H1 (cell line): ENCODE measurements around the gene PLAC9. TPM values are rescaled to one million over a fixed set of nuclear protein-coding genes. Genes with fewer than 3 reads are reported as not detected.

Experiments used
- FOSL1 ChIP-seq: IDR thresholded peaks from 2 replicates; pipeline ENCODE4 v1.6.1; 2011; ENCODE audit warnings: mild to moderate bottlenecking, low read depth, low read length, moderate library complexity; ENCODE audit not compliant: insufficient read depth
- polyA plus RNA-seq, 7 experiments: library from polyadenylated mRNA; depleted of rRNA in 3 of 7; stranded (reverse) in 5 of 7; unstranded in 2 of 7; fragments of >200 nt in 5 of 7; fragments of 200-250 nt in 2 of 7; gene quantifications; 1 replicate in 5 of 7; 2 replicates in 1 of 7; 4 replicates in 1 of 7; pipeline versions ENCODE4 v1.2.1 to v1.2.3, GENCODE V29; 2011 to 2013; ENCODE audit warnings: missing spikeins in 2 of 7, mixed read lengths in 2 of 7
- total RNA-seq: library from RNA; stranded (reverse); fragmentation: NEBNext Ultra II Directional; extraction: Animal tissue kit (Norgen Biotek cat#: 25700); gene quantifications from 2 replicates; pipeline ENCODE4 v1.2.1, GENCODE V29; 2021
- TF ChIP-seq, protein P1 (sequence below): IDR thresholded peaks from 2 replicates; pipeline ENCODE4 v1.6.1; 2011; ENCODE audit warnings: low read length, improper control_type of control experiment
- TF ChIP-seq, protein P2 (sequence below): IDR thresholded peaks from 2 replicates; pipeline ENCODE4 v1.6.1; 2012; ENCODE audit warnings: low read length, inconsistent platforms

Gene PLAC9
- total and polyA plus RNA-seq, 2 of the 8 experiments (the other 6 are each of a cell fraction or from before 2014, with no cell fraction given) = 8.4 to 16.7 TPM

DNA sequence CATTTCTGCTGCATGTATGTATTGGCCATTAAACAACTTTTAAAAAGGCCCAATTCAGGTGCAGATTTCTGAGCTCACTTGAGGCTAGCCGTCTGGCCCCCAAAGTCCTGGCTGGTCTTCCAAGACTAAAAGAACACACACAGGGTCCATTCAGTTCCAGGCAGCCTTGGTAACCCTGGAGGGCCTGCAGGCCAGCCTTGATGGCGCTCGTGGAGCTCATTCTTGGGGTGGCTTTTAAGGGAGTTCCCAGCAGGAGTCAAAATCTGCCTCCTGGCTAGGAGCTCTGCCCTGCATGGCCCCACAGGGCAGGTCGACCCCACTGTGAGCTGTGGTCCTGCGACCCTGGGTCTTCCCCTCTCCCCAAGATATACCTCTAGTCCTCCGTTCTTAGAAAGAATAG lies 44.0 kb downstream of the PLAC9 start (continued):
- TF ChIP-seq, protein P1, sequence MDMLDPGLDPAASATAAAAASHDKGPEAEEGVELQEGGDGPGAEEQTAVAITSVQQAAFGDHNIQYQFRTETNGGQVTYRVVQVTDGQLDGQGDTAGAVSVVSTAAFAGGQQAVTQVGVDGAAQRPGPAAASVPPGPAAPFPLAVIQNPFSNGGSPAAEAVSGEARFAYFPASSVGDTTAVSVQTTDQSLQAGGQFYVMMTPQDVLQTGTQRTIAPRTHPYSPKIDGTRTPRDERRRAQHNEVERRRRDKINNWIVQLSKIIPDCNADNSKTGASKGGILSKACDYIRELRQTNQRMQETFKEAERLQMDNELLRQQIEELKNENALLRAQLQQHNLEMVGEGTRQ = no peak
- TF ChIP-seq, protein P2, sequence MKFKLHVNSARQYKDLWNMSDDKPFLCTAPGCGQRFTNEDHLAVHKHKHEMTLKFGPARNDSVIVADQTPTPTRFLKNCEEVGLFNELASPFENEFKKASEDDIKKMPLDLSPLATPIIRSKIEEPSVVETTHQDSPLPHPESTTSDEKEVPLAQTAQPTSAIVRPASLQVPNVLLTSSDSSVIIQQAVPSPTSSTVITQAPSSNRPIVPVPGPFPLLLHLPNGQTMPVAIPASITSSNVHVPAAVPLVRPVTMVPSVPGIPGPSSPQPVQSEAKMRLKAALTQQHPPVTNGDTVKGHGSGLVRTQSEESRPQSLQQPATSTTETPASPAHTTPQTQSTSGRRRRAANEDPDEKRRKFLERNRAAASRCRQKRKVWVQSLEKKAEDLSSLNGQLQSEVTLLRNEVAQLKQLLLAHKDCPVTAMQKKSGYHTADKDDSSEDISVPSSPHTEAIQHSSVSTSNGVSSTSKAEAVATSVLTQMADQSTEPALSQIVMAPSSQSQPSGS = no peak
- TF ChIP-seq FOSL1 = no peak
